ENCODE measurements around the gene BCAS2.

Gene BCAS2

GRCh38 chr1:114558544-114558943 lies 22.9 kb downstream of the BCAS2 start:
- peak; percentile 14 for DNase-seq (ENCODE audit: low spot score)

GRCh38 chr1:114554577-114554976 lies 26.8 kb downstream of the BCAS2 start:
- no peak for DNase-seq (ENCODE audit: low spot score)

GRCh38 chr1:114552106-114552639 lies 29.2 kb downstream of the BCAS2 start:
- DNase-seq (ENCODE audit: low spot score): no peak

GRCh38 chr1:114551400-114551799 lies 30.0 kb downstream of the BCAS2 start:
- DNase-seq (ENCODE audit: low spot score): no peak

GRCh38 chr1:114550336-114550735 lies 31.1 kb downstream of the BCAS2 start:
- no peak for DNase-seq (ENCODE audit: low spot score)

- no peak for DNase-seq (ENCODE audit: low spot score)
These were observed 32.3 kb downstream of the BCAS2 start for GRCh38 chr1:114549137-114549536.

GRCh38 chr1:114547076-114547475 lies 34.3 kb downstream of the BCAS2 start:
- DNase-seq (ENCODE audit: low spot score): no peak

GRCh38 chr1:114545796-114546195 lies 35.6 kb downstream of the BCAS2 start:
- no peak for DNase-seq (ENCODE audit: low spot score)

- DNase-seq (ENCODE audit: low spot score): no peak
These were observed 36.1 kb downstream of the BCAS2 start for GRCh38 chr1:114545315-114545714.

- no peak for DNase-seq (ENCODE audit: low spot score)
These were observed 40.6 kb downstream of the BCAS2 start for GRCh38 chr1:114540821-114541220.

GRCh38 chr1:114540272-114540671 lies 41.1 kb downstream of the BCAS2 start:
- DNase-seq (ENCODE audit: low spot score): no peak

- no peak for DNase-seq (ENCODE audit: low spot score)
These were observed 45.4 kb downstream of the BCAS2 start for GRCh38 chr1:114536043-114536442.

- DNase-seq (ENCODE audit: low spot score): no peak
These were observed 46.0 kb downstream of the BCAS2 start for GRCh38 chr1:114535401-114535800.

- no peak for DNase-seq (ENCODE audit: low spot score)
These were observed 50.3 kb downstream of the BCAS2 start for GRCh38 chr1:114531094-114531493.

- DNase-seq (ENCODE audit: low spot score): no peak
These were observed 51.2 kb downstream of the BCAS2 start for GRCh38 chr1:114530224-114530623.

- DNase-seq (ENCODE audit: low spot score): no peak
These were observed 56.5 kb downstream of the BCAS2 start for GRCh38 chr1:114524944-114525343.

GRCh38 chr1:114522264-114522575 lies 59.2 kb downstream of the BCAS2 start:
- DNase-seq (ENCODE audit: low spot score): no peak

GRCh38 chr1:114521396-114522263 lies 59.8 kb downstream of the BCAS2 start:
- no peak for DNase-seq (ENCODE audit: low spot score)
